T-helper 2 cell treated with Interferon-gamma antibody and Interleukin-4, amounts not matched to agents 5 μg/mL and 100 μg/mL, for 36 hours (primary cell): Measurements from ENCODE around the gene WWTR1.

ENCODE experiments used
- DNase-seq: peaks from one replicate; pipeline ENCODE4 v3.0.0; 2021; ENCODE audit warnings: low spot score
- H3K27ac Mint-ChIP-seq: one replicate; pipeline ENCODE4 v1.8.0; 2021; ENCODE audit warnings: mild to moderate bottlenecking, mixed read lengths
- H3K27me3 Mint-ChIP-seq: one replicate; pipeline ENCODE4 v1.8.0; 2021; ENCODE audit warnings: low read depth, mixed read lengths
- H3K36me3 Mint-ChIP-seq: one replicate; pipeline ENCODE4 v1.8.0; 2021; ENCODE audit warnings: low read depth, mixed read lengths
- H3K4me1 Mint-ChIP-seq: one replicate; pipeline ENCODE4 v1.8.0; 2021; ENCODE audit warnings: low read depth, mixed read lengths
- H3K4me3 Mint-ChIP-seq: one replicate; pipeline ENCODE4 v1.8.0; 2022; ENCODE audit warnings: mild to moderate bottlenecking, moderate library complexity, mixed read lengths
- H3K9me3 Mint-ChIP-seq: one replicate; pipeline ENCODE4 v1.8.0; 2021; ENCODE audit warnings: mixed read lengths

The WWTR1 gene

DNA sequence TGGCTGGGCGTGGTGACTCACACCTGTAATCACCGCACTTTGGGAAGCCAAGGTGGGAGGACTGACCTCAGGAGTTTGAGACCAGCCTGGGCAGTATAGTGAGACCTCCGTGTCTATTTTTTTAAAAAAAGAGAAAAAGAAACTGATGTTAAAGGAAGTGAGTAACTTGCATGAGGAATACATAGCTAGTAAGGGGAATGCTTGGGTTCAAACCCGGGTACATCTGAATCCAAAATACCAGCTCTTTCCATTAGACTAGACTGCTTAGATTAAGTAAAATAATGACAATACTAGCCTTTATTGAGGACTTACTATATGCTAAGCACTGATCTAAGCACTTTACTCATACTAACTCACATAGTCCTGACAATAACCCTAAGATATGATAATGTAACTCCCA lies 160.9 kb downstream of the WWTR1 start:
- no peak for DNase-seq
- Mint-ChIP-seq H3K9me3 (no peaks in the 10 kb centered on the region), H3K4me1 (no peaks in the 10 kb centered on the region), H3K36me3 (no peaks in the 10 kb centered on the region), H3K27me3 (peaks cover 13% of the 10 kb centered on the region), H3K27ac (no peak overlapping the region), H3K4me3 (no peak overlapping the region)

DNA sequence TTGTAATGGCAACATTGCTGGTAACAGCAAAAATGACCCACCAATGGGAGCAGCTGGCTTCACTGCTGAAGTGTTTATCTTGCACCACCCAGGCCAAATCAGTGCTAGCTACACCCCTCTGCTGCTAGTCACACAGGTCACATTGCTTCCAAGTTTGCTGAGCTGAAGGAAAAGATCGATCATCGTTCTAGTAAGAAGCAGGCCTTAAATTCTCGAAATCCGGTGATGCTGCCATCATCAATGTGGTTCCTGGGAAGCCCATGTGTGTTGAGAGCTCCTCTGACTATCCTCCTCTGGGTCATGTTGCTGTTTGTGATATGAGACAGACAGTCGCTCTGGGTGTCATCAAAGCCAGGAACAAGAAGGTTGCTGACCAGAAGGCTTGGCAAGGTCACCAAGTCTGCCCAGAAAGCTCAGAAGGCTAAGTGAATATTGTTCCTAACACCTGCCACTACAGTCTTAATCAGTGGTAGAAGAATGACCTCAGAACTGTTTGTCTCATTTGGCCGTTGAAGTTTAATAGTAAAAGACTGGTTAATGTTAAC lies 162.2 kb downstream of the WWTR1 start:
- Mint-ChIP-seq H3K27ac (no peak overlapping the region), H3K27me3 (peaks cover 13% of the 10 kb centered on the region), H3K4me3 (no peak overlapping the region), H3K4me1 (no peaks in the 10 kb centered on the region), H3K9me3 (no peaks in the 10 kb centered on the region), H3K36me3 (no peaks in the 10 kb centered on the region)
- DNase-seq: no peak

DNA sequence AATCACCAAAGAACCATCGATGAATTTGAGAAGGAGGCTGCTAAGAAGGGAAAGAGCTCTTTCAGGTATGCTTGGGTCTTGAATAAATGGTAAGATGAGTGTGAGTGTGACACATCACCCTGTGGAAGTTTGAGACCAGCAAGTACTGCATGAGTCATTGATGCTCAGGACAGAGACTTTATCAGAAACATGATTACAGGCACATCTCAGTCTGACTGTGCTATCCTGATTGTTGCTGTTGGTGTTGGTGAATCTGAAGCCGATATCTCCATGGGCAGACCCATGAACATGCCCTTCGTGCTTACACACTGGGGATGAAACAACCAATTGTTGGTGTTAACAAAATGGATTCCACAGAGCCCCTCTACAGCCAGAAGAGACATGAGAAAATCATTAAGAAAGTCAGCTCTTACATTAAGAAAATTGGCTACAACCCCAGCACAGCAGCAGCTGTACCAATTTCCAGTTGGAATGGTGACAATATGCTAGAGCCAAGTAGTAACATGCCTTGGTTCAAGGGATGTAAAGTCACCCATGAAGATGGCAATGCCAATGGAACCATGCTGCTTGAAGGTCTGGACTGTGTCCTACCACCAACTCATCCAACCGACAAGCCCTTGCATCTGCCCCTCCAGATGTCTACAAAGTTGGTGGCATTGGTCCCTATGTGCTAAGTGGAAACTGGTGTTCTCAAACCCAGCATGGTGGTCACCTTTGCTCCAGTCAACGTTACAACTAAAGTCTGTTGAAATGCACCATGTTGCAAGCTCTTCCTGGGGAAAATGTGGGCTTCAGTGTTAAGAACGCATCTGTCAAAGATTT lies 162.9 kb downstream of the WWTR1 start:
- Mint-ChIP-seq H3K27ac (no peak overlapping the region), H3K27me3 (peaks cover 13% of the 10 kb centered on the region), H3K9me3 (no peaks in the 10 kb centered on the region), H3K4me3 (no peak overlapping the region), H3K4me1 (no peaks in the 10 kb centered on the region), H3K36me3 (no peaks in the 10 kb centered on the region)
- DNase-seq: no peak

DNA sequence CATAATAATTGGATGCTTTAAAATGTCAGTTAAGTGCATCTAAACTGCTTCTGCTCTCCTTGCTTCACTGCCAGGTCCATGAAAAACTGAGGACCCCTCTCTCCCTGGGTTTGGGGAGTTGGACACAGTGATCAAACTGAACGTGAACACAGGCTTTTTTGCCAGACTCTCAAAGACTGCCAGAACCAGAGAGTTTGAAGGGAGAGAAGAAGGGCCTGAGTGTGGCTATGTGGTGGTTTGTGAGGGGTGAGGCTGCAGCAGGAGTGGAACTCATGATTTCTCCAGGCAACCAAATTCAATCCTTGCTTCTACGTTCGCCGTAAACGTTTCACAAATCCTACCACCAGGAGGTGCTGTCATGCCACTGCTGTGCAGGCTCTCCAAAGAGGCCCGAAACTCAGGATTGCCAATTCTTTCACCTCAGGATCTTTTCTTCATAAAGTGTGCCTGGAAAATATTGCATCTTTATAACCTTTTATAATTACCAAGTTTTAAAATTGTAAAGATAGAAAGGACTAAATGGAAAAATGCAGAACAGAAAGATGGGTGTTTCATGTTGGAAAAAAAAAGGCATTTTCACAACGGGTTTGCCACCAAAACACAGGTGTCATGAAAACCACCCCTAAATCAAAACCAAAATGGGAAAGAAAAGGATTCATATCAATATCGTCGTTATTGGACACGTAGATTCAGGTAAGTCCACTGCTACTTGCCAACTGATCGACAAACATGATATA lies 163.6 kb downstream of the WWTR1 start:
- Mint-ChIP-seq H3K4me3 (no peak overlapping the region), H3K4me1 (no peaks in the 10 kb centered on the region), H3K36me3 (no peaks in the 10 kb centered on the region), H3K9me3 (no peaks in the 10 kb centered on the region), H3K27ac (no peak overlapping the region), H3K27me3 (peaks cover 13% of the 10 kb centered on the region)
- no peak for DNase-seq

DNA sequence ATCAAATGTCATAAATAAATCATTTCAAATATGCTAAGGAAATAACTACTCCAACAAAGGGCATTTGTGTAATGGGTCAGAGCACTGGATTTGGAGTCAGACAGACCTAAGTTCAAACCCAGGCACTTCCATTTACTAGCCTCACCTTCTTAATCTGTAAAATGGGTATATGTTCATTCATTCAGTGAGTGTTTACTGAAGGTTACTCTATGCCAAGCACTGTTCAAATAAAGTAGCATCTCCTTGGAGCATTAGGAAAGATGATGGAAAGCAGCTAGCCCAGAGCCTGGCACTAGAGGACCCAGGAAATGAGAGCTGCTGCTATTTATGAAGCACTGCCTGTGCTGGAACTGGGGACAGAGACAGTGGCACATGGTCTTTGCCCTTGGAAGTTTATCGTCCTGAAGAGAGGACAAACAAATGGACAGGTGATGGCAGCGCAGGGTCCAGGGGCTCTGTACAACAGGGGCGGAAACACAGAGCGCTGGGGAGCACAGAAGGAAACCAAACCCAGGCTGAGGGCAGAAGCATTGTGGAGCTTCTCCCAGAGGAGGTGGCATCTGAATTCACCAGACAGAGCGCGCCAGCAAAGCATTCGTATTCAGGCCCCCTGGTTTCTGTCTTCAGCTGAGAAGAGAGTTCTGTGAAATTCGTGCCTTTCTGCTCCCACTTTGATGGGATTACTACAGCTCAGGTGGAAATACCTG lies 164.4 kb downstream of the WWTR1 start:
- Mint-ChIP-seq H3K4me1 (no peaks in the 10 kb centered on the region), H3K4me3 (no peak overlapping the region), H3K36me3 (no peaks in the 10 kb centered on the region), H3K27me3 (peaks cover 13% of the 10 kb centered on the region), H3K27ac (no peak overlapping the region), H3K9me3 (no peaks in the 10 kb centered on the region)
- no peak for DNase-seq

DNA sequence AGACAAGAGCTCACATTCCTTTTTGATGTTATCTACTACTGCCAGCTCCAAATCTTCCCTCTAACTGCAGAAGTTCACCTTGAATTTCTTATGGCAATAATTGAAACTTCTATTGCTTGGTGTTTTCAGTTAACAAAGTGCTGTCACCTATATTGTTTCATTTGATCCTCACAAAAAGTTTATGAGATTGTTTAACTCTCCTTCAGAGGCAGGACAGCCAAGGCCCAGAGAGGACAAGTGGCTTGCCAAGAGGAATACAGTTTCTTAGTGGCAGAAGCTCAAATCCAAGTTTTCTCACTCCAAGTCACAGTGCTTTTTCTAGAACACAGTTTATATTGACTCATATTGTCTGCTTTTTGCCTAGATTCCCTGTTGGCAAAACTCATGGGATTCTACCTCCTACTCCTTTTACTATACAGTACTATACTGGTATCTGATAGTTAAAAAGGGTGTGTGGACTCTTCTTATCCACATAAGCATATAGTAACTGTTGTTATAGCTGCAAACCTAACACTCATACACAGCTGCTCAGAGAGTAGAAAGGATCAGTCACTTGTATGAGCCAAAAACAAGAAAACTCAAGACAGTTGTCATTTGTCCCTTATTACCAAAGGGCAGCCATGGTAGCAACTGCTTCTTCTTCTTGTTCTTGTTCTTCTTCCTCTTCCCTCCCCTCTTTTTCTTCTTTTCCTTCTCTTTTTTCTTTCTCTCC lies 167.4 kb downstream of the WWTR1 start:
- Mint-ChIP-seq H3K9me3 (no peaks in the 10 kb centered on the region), H3K27me3 (peaks cover 13% of the 10 kb centered on the region), H3K4me3 (no peak overlapping the region), H3K36me3 (no peaks in the 10 kb centered on the region), H3K27ac (no peak overlapping the region), H3K4me1 (no peaks in the 10 kb centered on the region)
- no peak for DNase-seq

DNA sequence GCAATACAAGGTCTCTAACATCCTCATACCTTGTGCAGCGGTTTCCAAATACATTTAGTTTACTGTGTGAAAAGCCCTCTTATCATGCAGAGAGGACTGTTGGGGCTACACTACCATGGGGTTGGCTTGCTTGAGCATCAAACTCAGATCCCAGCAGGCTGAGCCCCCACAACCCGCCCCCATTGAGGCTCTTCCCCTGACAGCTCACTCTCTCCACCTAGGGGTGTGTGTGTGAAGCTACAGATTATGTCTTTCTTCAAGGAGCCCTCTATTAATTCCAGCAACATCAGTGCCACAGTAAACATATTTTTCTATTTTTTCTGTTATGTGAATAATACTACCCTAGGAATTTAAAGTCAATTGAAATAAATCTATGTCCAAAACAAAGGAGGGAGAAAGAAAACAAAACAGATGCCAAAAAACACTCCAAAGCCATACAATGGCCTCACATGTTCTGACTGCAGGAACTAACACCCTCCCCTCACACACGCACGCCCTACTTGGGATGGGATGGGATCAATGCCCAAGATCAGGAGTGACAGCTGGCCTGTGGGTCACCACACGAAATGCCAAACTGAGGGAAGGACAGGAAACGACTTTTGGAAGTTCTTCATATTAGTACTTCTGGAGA lies 168.7 kb downstream of the WWTR1 start:
- Mint-ChIP-seq H3K9me3 (no peaks in the 10 kb centered on the region), H3K4me1 (no peaks in the 10 kb centered on the region), H3K27me3 (peaks cover 12% of the 10 kb centered on the region), H3K36me3 (no peaks in the 10 kb centered on the region), H3K27ac (no peak overlapping the region), H3K4me3 (no peak overlapping the region)
- no peak for DNase-seq

DNA sequence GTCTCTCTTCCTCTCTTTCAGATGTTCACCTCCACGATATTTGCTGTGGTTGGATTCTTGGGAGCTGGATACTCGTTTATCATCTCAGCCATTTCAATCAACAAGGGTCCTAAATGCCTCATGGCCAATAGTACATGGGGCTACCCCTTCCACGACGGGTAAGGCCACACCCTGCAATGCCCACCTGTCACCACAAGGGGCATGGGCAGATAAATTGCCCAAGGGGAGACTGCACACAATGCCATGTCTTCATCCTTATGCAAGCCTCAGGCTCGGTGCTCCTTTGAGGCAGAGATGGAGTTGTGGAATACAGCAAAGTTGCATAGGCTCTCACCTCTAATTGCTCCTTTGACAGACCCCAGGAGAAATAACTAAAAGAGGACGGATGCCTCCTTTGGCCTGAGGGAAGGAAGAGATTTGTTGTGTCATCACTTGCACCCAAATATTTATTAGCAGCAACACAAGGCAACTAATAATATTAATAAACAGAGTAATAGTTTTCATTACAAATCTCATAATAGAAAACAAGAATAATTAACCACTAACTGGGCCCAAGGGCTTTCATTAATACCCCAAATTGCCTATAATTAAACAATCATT lies 170.1 kb downstream of the WWTR1 start:
- Mint-ChIP-seq H3K4me1 (no peaks in the 10 kb centered on the region), H3K4me3 (no peak overlapping the region), H3K9me3 (no peaks in the 10 kb centered on the region), H3K27me3 (peaks cover 9% of the 10 kb centered on the region), H3K27ac (no peak overlapping the region), H3K36me3 (no peaks in the 10 kb centered on the region)
- DNase-seq: peak; percentile 16

DNA sequence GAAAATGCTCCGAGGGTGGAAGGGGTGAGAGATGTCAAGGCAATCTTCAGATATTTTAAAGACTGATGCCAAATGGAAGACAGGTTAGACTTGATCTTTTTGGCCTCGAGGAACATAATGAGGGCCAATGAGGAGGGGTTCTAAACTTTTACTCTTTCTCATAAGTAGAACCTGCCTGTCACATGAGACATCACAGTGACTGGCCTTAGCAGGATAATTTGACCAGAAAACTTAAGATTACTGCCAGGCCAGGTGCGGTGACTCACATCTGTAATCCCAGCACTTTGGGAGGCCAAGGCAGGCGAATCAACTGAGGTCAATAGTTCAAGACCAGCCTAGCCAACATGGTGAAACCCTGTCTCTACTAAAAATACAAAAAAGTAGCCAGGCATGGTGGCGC lies 171.1 kb downstream of the WWTR1 start:
- no peaks in the 10 kb centered on the region for H3K4me1 Mint-ChIP-seq
- peaks cover 3% of the 10 kb centered on the region for H3K27me3 Mint-ChIP-seq
- no peak for DNase-seq
- H3K9me3 Mint-ChIP-seq: no peaks in the 10 kb centered on the region
- no peak overlapping the region for H3K27ac Mint-ChIP-seq
- no peaks in the 10 kb centered on the region for H3K36me3 Mint-ChIP-seq
- H3K4me3 Mint-ChIP-seq: no peak overlapping the region

DNA sequence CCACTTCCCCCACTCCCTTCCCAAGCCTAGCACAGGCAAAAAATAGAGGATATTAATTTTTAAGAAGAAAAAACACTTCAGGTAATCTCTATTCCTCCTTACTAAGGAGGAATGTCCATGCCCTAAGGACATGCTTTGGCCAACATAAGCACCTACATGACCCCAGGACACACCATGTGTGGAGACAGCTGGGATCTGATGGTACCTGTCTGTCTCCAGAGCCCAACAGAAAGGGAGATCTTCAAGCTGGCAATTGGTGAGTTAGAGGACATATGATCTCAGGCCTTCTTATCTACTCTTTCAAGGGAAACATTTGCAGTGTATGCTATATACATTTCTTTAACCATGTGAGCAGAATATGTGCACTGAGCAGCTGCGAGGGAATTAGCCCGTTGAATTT lies 176.3 kb downstream of the WWTR1 start:
- DNase-seq: no peak
- H3K4me1 Mint-ChIP-seq: no peaks in the 10 kb centered on the region

DNA sequence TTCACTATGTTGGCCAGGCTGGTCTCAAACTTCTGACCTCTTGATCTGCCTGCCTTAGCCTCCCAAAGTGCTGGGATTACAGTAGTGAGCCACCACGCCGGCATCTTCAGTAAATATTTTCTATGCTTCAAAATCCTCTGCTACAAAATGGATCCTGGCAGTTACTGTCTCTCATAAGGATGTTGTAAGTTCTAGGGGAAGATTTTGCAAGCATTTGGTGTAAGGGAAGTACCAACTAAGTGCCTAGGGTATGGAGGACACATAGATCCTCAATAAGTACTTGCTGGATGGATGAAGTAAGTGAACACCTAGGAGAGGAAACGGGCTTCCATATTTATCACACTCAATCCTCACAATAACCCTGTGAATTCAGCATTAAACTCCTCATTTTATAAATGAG lies 176.8 kb downstream of the WWTR1 start:
- H3K27me3 Mint-ChIP-seq: no peaks in the 10 kb centered on the region
- no peaks in the 10 kb centered on the region for H3K4me1 Mint-ChIP-seq
- no peak for DNase-seq
- H3K4me3 Mint-ChIP-seq: no peak overlapping the region
- H3K27ac Mint-ChIP-seq: no peak overlapping the region
- no peaks in the 10 kb centered on the region for H3K9me3 Mint-ChIP-seq
- no peaks in the 10 kb centered on the region for H3K36me3 Mint-ChIP-seq

More for the DNA sequence above, 176.3 kb downstream of the WWTR1 start:
- no peaks in the 10 kb centered on the region for H3K27me3 Mint-ChIP-seq
- H3K9me3 Mint-ChIP-seq: no peaks in the 10 kb centered on the region
- no peaks in the 10 kb centered on the region for H3K36me3 Mint-ChIP-seq
- no peak overlapping the region for H3K4me3 Mint-ChIP-seq
- no peak overlapping the region for H3K27ac Mint-ChIP-seq

DNA sequence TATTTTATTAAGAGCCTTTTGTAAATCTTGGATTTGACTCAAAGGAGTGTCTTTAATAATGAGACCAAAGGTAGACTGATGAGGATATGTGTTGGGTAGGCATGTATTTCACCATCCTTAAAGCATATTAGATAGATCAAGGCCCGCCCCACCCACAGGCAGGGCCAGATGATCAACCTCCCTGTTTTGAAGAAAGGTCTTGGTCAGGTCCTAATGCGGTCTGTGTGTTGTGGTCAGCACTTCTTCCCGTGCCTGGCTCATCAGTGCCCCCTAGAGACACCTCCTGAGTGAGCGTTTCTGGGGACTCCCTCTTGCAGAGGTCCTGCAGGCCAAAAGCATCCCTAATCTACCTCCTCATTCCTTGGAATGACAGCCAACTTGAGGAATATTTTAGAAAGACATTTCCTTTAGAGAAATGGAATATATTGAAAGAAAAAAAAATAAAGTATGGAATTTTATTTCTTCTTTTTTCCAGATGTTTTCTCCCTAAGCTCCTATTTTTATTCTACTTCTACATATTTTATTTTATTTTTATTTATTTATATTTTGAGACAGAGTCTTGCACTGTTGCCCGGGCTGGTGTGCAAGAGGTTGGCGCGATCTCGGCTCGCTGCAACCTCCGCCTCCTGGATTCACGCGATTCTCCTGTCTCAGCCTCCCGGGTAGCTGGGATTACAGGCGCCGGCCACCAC lies 177.4 kb downstream of the WWTR1 start:
- Mint-ChIP-seq H3K4me3 (no peak overlapping the region), H3K9me3 (no peaks in the 10 kb centered on the region), H3K36me3 (no peaks in the 10 kb centered on the region), H3K27me3 (no peaks in the 10 kb centered on the region), H3K4me1 (no peaks in the 10 kb centered on the region), H3K27ac (no peak overlapping the region)
- DNase-seq: peak; percentile 19
